Body of pancreas (tissue), 4 donors: ENCODE data around the gene DUOXA2. TPM values are rescaled to one million over a fixed set of nuclear protein-coding genes. Genes with fewer than 3 reads are reported as not detected.

Experiments used
- ATAC-seq: fragments of 150-250 bp; one replicate; pipeline ENCODE4 v1.9.1; 2016
- DNase-seq, 4 donors: peaks; one replicate each; pipeline ENCODE4 v3.0.0-alpha.2; 2019
- H3K27ac ChIP-seq, 4 donors: fragments of 200-600 bp; sonication (generic); 1 replicate in 3 of 4; 2 replicates in 1 of 4; pipeline versions ENCODE4 v1.5.1 to v1.6.1; 2016 to 2019; ENCODE audit warnings: mild to moderate bottlenecking in 1 of 4, mixed read lengths in 1 of 4, moderate library complexity in 1 of 4
- H3K27me3 ChIP-seq, 2 donors: fragments of 200-600 bp; sonication (generic); one replicate each; pipeline ENCODE4 v1.6.0; 2016; ENCODE audit warnings: mild to moderate bottlenecking in 1 of 2
- H3K36me3 ChIP-seq, 2 donors: fragments of 200-600 bp; sonication (generic); replicated peaks in 1 of 2; 2 replicates each; pipeline ENCODE4 v1.5.1; 2016; ENCODE audit warnings: low read depth in 2 of 2; ENCODE audit not compliant: insufficient read depth in 1 of 2
- H3K4me1 ChIP-seq: fragments of 200-600 bp; sonication (generic); one replicate; pipeline ENCODE4 v1.6.0; 2016
- H3K4me3 ChIP-seq, 2 donors: fragments of 200-600 bp; sonication (generic); 1 replicate in 1 of 2; 2 replicates in 1 of 2; pipeline ENCODE4 v1.5.1; 2016 to 2019
- H3K9me3 ChIP-seq, 3 donors: fragments of 200-600 bp; sonication (generic); 1 replicate in 2 of 3; 2 replicates in 1 of 3; pipeline ENCODE4 v1.5.1; 2016
- POLR2A ChIP-seq, 3 donors: fragments of 450-650 bp; IDR thresholded peaks; one replicate each; pipeline ENCODE4 v1.6.1; 2016; ENCODE audit warnings: antibody characterized with exemption in 3 of 3, mild to moderate bottlenecking in 2 of 3
- WGBS, 2 donors: methylation state at CpG; one replicate each; pipeline ENCODE4 v1.1.5; 2017; 5-methylcytosine and 5-hydroxymethylcytosine counted together
- intact Hi-C: fragments of 100-400 bp; cut with DNase I; formaldehyde crosslinking; loops from one replicate; pipeline ENCODE4 v1.15.1; 2023
- total RNA-seq, 2 donors: library from RNA; depleted of rRNA; stranded (reverse); fragments of >200 nt; gene quantifications; one replicate each; pipeline ENCODE4 v1.1.0, GENCODE V29; 2016
- TF ChIP-seq, protein P1 (sequence below), 7 experiments: fragments of 450-650 bp in 4 of 7; fragments of 200-600 bp in 3 of 7; sonication (generic) in 3 of 7; IDR thresholded peaks; one replicate each; pipeline ENCODE4 v1.5.1; 2016 to 2019; ENCODE audit warnings: antibody characterized with exemption in 7 of 7

The DUOXA2 gene
- total RNA-seq, 2 donors from 2014 or later = not detected

DNA sequence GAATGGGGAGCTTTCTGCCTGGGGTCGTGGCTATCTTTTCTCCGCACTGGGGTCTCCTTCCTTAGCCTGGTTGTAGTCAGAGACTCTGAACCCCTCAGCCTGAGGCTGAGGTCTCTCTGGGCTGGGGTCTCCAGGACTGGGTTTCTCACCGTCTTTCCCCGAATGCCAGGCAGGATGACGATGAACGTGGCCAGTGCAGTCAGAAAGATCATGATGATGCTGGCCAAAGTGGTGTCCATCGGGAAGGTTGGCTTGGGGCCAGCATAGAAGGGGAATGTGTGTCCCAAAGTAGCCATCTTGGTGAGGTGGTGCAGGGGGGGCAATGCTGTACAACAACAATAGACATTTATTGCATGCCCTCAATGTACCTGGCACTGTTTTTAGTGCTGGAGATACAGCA, 8.6 kb downstream of the DUOXA2 start:
- H3K4me3 ChIP-seq = no peak overlapping the region
- peaks cover 2% of the 10 kb centered on the region for H3K4me1 ChIP-seq
- ATAC-seq (no peak), DNase-seq (no peak)
- WGBS, 2 donors = 72 to 77% methylated on average over 6 to 7 of the region's 7 CpGs
- no peaks in the 10 kb centered on the region for H3K27me3 ChIP-seq
- TF ChIP-seq, protein P1, sequence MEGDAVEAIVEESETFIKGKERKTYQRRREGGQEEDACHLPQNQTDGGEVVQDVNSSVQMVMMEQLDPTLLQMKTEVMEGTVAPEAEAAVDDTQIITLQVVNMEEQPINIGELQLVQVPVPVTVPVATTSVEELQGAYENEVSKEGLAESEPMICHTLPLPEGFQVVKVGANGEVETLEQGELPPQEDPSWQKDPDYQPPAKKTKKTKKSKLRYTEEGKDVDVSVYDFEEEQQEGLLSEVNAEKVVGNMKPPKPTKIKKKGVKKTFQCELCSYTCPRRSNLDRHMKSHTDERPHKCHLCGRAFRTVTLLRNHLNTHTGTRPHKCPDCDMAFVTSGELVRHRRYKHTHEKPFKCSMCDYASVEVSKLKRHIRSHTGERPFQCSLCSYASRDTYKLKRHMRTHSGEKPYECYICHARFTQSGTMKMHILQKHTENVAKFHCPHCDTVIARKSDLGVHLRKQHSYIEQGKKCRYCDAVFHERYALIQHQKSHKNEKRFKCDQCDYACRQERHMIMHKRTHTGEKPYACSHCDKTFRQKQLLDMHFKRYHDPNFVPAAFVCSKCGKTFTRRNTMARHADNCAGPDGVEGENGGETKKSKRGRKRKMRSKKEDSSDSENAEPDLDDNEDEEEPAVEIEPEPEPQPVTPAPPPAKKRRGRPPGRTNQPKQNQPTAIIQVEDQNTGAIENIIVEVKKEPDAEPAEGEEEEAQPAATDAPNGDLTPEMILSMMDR (IDR thresholded peaks at IDR 0.05) = no peak
- no peak for TF ChIP-seq POLR2A (IDR thresholded peaks at IDR 0.05)
- no peaks in the 10 kb centered on the region for H3K36me3 ChIP-seq
- intact Hi-C loops = no loop called here
- no peak overlapping the region for H3K27ac ChIP-seq
- no peaks in the 10 kb centered on the region for H3K9me3 ChIP-seq

DNA sequence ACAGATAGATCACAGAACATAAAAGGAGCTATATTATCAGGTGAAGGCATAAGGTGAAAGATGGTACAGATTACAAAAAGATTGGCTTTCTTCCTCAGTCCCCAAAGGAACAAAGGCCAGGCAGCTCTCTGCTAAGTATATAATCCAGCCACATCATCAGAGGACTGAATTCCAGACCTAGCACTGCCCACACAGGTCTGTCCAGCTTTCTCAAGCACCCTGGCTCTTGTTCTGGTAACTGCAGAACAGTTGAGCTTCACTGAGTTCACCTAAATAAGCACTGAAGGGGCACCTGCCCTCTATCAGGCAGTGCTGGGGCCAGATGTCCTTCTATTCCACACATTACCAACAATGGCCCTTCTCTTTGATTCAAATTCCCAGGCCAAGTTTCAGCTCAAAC, 9.3 kb downstream of the DUOXA2 start:
- ATAC-seq (no peak), DNase-seq (no peak)
- TF ChIP-seq, protein P1 (IDR thresholded peaks at IDR 0.05) = no peak
- TF ChIP-seq POLR2A (IDR thresholded peaks at IDR 0.05) = no peak
- no peaks in the 10 kb centered on the region for H3K27me3 ChIP-seq
- no peaks in the 10 kb centered on the region for H3K36me3 ChIP-seq
- intact Hi-C loops = no loop called here
- H3K4me1 ChIP-seq = no peaks in the 10 kb centered on the region
- no peak overlapping the region for H3K4me3 ChIP-seq
- H3K9me3 ChIP-seq = no peaks in the 10 kb centered on the region
- no peak overlapping the region for H3K27ac ChIP-seq

DNA sequence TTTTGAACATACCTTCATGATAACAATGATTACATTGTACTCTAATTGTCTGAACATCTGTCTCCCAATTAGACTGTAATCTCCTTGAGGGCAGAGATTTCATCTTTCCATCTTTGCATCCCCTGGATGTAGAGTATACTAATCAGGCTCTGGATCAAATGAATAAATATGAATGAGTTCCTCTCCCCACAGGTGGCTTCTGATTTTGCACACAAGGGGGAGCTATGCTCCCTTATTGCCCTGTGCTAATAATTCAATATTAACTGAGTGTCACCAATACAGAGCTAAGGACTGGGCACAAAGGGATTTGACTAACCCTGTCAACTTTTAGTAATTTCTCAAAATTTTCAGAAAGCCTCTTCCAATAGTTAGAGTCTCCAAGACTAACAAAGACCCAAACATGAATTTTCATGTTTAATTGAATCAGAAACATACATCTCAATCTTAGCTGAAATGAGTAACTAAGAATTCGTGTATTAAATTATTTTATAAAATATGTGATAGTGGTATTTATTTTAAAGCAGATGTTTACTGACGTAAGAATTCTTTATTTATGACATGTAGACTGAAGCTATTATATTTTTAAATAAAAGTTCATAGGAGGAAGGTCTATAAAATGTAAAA, 12.5 kb downstream of the DUOXA2 start:
- intact Hi-C loops = no loop called here
- TF ChIP-seq, protein P1 (IDR thresholded peaks at IDR 0.05) = peak; percentile 12 to 64 (median 49)
- TF ChIP-seq POLR2A (IDR thresholded peaks at IDR 0.05) = no peak
- Histone ChIP-seq H3K4me3 (no peak overlapping the region), H3K27me3 (no peaks in the 10 kb centered on the region), H3K4me1 (peaks cover 3% of the 10 kb centered on the region), H3K9me3 (no peaks in the 10 kb centered on the region), H3K36me3 (no peaks in the 10 kb centered on the region), H3K27ac (no peak overlapping the region)
- DNase-seq (peak in 3 of 4 donors; percentile 31 to 54 (median 39)), ATAC-seq (peak; percentile 39)
- 44 to 47% methylated on average over 2 of the region's 2 CpGs for WGBS, 2 donors

DNA sequence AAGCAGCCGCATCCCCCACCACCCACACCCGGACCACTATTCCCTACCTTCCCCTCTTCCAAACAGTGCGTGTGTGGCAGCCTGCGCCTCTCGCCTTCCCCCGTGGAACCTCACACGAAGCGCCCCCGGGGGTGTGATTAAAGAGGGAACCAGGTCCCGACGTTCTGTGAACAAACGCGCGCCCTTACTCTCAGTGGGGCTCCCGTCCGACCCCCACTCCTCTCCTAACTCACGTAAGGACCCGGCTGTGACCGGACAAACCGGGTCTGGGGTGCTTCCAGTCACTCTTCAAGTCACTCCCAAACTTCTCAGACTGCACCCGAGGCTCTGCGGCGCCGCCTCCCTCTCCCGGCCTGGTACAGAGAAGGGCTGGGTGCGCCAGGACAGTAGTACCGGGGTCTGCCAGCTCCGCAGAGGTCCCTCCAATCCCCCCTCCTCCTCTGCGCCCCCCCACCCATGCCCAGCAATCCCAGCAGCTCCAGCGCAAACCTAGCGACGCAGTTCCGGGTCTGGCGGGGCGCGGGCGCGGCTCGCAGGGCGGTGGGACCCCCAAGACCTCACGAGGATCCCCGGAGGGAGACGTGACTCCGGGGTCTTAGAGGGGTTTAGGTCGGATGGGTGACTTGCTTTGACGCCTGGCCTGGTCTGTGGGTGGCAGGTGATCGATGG, 15.0 kb downstream of the DUOXA2 start:
- peaks cover 3% of the 10 kb centered on the region for H3K4me1 ChIP-seq
- H3K4me3 ChIP-seq = no peak overlapping the region
- H3K27me3 ChIP-seq = no peaks in the 10 kb centered on the region
- intact Hi-C loops = no loop called here
- TF ChIP-seq, protein P1 (IDR thresholded peaks at IDR 0.05) = no peak
- TF ChIP-seq POLR2A (IDR thresholded peaks at IDR 0.05) = no peak
- no peak overlapping the region for H3K27ac ChIP-seq
- ATAC-seq (no peak), DNase-seq (no peak)
- H3K9me3 ChIP-seq = no peaks in the 10 kb centered on the region
- H3K36me3 ChIP-seq = no peaks in the 10 kb centered on the region
- WGBS, 2 donors = 14 to 27% methylated on average over 25 to 47 of the region's 47 CpGs
